Activated CD8-positive, alpha-beta memory T cell treated with anti-CD3 and anti-CD28 coated beads for 36 hours (primary cell): ENCODE measurements around the gene TUT4. TPM values are rescaled to one million over a fixed set of nuclear protein-coding genes. Genes with fewer than 3 reads are reported as not detected.
"Not testable (repeated sequence)": the region's sequence is repeated elsewhere in the genome, so short reads cannot be mapped to it uniquely, and the experiment has no call there.

Experiments used
- CTCF ChIA-PET: fragments of 350-600 bp; sonication (Branson Sonifier 250); formaldehyde crosslinking; loops from one replicate; lab custom pipeline; 2021; ENCODE audit warnings: antibody characterized with exemption; lab: Charles Lee
- POLR2A ChIA-PET: fragments of 350-600 bp; sonication (Branson Sonifier 250); formaldehyde crosslinking; loops from one replicate; lab custom pipeline; 2021; ENCODE audit warnings: antibody characterized with exemption; lab: Charles Lee
- total RNA-seq, 2 experiments: library from RNA; stranded (reverse); gene quantifications; one replicate each; pipeline ENCODE4 v1.2.3, GENCODE V29; 2021

The TUT4 gene
- total RNA-seq, 2 experiments from 2014 or later: 43.8 to 50.2 TPM

DNA sequence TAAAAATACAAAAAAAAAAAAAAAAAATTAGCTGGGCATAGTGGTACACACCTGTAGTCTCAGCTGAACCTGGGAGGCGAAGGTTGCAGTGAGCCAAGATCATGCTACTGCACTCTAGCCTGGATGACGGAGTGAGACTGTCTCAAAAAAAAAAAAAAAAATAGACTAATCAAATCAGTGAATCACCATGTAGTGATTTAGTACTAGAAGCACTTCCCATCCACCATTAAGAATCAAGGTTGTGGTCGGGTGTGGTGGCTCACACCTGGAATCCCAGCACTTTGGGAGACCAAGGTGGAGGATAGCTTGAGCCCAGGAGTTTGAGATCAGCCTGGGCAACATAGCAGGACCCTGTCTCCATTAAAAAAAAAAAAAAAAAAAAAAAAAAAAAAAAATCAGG, 25.2 kb upstream of the TUT4 start:
- CTCF ChIA-PET: interaction anchor here (0.7 kb wide), 1 partner anchor 32 kb away, joined by 3 read pairs; no protein-coding TSS in a partner anchor
- POLR2A ChIA-PET: not testable (repeated sequence)

DNA sequence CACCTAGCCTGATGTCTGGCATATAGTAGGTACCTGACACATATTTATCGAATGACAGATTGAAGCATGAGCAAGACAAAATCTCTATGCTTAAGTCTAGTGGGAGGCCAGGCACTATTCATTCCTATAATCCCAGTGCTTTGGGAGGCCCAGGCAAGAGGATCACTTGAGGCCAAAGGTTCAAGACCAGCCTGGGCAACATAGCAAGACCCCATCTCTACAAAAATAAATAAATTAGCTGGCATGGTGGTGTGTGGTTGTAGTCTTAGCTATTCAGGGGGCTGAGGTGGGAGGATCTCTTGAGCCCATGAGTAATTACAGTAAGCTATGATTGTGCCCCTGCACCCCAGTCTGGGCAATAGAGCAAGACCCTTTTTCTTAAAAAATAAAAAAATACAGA, 23.2 kb upstream of the TUT4 start:
- POLR2A ChIA-PET: no interaction called here
- CTCF ChIA-PET: interaction anchor here (0.5 to 0.8 kb wide), 2 partner anchors 16 to 86 kb away, joined by 3 to 4 read pairs; no protein-coding TSS in a partner anchor

DNA sequence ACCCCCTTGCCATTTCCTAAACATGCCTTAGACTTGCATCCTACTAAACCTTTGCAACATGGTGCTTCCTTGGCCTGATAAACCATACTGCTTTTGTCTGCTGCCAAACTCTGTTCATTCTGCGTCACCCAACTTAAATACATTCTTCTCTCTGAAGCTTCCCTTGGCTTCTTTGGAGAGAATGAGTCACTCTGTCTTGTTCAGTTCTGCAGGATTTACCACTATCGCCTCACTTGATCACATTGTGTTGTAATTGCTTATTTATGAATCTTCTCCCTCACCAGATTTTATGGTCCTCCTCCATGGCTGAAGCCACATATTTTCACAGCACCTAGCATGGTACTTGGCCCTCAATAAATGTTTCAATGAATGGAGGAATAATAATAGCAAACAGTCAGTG, 21.7 kb upstream of the TUT4 start:
- ChIA-PET CTCF (no interaction called here), POLR2A (no interaction called here)

DNA sequence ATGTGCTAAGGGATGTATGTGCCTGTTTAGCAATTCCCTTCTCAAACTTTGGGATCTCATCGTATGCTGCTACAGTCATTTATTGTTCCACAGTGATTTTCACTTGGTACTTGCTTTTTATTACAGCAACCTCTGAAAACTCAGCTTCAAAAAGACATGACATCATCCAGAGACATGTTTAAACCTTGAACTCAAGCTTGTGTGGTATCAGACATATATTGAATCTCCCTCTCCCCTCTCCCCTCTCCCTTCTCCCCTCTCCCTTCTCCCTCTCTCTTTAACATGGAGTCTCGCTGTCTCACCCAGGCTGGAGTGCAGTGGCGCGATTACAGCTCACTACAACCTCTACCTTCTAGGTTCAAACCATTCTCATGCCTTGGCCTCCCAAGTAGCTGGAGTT, 19.5 kb upstream of the TUT4 start:
- POLR2A ChIA-PET: no interaction called here
- CTCF ChIA-PET: no interaction called here

DNA sequence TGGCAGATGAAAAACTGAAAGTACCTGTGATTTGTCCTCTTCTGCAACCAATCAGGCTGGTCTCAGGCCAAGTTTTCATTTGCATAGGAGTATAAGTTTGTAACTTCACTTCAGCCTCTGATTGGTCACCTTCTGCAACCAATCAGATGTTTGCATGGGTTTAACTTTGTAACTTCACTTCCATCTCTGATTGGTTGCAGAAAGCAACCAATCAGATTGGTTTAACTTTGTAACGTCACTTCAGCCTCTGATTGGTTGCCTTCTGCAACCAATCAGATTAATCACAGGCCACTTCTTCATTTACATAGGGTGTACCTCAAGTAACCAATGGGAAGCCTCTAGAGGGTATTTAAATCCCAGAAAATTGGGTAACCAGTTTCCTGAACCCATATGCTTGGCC, 18.9 kb upstream of the TUT4 start:
- ChIA-PET POLR2A (no interaction called here), CTCF (no interaction called here)

DNA sequence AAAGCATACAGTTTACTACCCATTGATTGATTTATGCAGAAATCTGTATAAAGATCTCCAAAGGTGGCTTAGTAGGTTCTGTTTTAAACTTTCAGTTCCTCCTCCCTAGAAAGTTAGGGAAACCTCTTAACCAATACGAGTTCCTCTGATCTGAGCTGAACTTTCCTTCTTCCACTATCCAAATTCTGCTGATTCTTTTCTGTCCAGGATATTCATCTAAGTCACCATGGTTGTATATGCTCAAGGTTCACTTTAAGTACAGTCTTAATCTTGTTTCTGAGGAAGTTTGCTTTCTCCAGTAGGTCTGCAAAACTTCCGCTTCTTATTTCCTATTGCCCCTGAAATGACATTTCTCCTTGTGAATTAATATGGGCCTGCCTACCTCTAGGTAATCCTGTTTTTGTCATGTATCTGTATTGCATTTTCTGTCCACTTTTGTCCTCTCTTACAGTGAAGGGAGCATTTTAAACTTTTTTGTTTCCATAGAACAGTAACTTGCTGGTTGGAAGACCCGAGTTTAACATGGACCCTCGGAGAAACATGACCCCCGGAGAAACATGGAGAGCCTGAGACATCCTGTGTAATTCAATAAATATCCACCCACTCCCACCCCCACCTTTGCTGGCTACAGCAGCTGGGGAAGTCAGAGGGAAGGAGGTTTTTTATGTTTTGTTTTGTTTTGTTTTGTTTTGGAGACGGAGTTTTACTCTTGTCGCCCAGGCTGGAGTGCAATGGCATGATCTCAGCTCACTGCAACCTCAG, 16.7 kb upstream of the TUT4 start:
- ChIA-PET POLR2A (no interaction called here), CTCF (no interaction called here)

DNA sequence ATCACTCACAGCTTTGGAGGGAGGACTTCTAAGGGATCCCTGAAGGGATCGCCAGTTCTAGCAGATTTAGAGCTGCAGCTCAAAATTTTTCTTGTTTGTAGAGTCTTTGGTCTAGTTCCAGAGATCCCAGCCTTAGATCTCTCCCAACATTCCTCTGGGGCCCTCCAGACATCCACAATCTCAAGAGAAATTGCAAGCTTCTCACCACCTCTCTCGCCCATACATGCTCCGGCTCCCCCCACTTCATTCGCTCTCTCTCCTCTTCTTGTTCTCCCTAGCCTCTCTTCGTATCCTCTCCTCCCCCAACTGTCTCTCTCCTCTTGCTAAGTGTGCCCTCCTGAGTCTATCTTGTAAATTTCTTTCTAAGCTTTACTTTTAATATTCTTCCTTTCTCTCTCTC, 15.1 kb upstream of the TUT4 start:
- POLR2A ChIA-PET: interaction anchor here (0.6 to 0.9 kb wide), 2 partner anchors 15 to 193 kb away, joined by 3 to 4 read pairs; partner anchors contain the start of gene TUT4
- CTCF ChIA-PET: interaction anchor here (1.1 to 1.5 kb wide), 2 partner anchors 25 to 161 kb away, joined by 3 to 4 read pairs; no protein-coding TSS in a partner anchor

DNA sequence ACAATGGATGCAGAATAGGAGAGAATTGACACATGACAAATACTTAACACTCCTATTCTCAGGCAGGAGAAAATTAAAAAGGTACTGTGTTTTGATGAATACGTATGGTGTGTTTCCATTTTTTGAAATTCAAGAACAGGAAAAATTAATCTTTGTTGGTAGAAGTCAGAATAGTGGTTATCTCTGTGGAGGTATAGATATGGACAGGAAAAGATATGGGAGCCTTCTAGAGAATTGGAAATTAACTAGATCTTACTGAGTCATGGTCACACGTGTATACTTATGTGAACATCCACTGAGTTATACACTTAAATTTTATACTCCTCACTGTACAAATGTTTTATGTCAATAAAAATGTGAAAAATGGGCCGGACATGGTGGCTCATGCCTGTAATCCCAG, 9.9 kb upstream of the TUT4 start:
- ChIA-PET POLR2A (no interaction called here), CTCF (no interaction called here)

DNA sequence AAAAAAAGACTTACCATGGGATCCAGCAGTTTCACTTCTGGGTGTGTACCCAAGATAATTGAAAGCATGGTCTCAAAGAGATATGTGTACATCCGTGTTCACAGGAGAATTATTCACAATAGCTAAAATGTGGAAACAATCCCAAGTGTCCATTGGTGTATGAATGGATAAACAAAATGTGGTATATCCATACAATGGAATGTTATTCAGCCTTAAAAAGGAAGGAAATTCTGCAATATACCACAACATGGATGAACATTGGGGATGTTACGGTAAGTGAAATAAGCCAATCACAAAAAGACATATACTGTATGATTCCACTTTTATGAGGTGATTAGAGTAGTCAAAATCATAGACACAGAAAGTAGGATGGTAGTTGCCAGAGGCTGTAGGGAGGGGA, 7.0 kb upstream of the TUT4 start:
- CTCF ChIA-PET: no interaction called here
- POLR2A ChIA-PET: no interaction called here

DNA sequence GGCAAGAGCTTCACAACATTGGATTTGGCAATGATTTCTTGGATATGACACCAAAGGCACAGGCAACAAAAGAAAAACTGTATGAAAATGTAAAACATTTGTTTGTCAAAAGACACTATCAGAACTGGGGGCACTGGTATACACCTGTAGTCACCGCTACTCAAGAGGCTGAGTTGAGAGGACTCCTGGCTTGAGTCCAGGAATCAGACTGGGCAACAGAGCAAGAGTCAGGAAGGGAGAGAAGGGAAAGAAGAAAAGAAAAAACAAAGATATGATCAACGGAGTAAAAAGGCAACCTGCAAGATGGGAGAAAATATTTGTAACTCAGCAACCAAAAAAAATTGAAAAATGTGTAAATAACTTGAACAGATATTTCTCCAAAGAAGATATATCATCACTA, 6.0 kb upstream of the TUT4 start:
- POLR2A ChIA-PET: no interaction called here

DNA sequence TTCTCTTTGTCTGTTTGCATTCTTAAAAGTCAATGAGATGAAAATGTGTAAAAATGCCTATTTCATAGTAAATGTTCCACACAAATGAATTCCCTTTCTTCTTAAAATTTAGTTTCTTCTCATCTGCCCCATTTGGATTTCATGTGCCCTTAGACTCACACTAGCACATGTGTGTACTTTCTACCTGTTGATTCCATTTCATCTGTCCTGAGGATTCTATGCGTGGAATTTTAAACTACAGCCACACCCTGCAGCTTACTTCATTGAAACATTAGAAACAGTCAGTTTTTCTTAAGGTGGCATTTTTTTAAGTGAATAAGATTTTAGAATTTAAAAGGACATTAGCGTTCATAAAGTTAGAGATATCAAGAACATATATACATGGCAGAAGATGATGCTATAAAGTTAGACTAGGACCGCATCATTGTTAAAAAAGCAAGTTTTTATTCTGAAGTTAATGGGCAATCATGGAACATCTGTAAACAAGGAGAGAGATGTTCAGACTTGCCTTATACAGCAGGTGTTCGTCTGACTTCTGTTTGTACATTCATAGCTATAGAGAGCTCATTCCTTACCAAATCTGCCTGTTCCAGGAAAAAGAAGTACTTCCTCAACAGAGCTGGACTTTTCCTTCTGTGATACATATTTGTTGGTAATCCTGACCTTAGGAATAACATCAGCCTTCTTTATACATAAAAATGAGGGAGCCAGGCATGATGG, 3.9 kb upstream of the TUT4 start:
- CTCF ChIA-PET: no interaction called here
- POLR2A ChIA-PET: no interaction called here

More for the DNA sequence above, 6.0 kb upstream of the TUT4 start:
- CTCF ChIA-PET: no interaction called here

DNA sequence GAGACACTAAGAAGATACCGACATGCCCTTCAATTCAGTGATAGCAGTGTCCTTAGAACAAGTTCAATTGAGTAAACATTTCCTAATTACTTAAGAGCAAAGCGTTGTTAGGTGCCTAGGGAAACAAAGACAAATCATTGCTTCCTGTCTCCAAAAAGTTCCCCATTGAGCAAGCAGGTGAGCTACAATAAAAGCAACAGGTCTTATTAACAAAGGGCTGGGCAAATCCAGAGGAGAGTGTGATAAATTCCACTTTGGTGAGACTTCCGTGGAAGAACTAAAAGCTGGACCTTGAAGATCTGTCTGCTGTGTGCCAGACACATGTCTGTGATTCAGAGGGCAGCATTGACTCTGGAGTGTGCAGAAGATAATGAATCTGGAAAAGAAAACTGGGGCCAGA, 1.9 kb upstream of the TUT4 start:
- ChIA-PET CTCF (no interaction called here), POLR2A (interaction anchor here (2.5 kb wide), 1 partner anchor 46 kb away, joined by 9 read pairs; no protein-coding TSS in a partner anchor)

DNA sequence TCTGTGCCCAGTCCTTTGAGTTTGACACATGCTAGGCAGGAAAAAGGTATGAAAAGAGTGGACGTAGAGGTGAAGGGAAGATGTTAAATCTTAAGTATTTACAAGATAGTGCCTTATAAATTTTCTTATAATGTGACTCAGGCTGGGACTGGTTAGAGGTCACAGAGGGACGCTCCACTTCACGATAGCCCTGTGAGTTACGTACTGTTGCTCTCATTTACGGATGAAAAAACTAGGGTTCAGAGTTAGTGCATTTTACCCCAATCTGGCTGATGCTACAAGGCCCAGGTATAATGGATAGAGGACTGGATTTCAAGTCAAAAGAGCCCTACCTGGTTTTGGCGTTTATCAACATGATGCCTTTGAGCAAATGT, 1.4 kb upstream of the TUT4 start:
- POLR2A ChIA-PET: interaction anchor here (1.2 to 2.5 kb wide), 4 partner anchors 34 to 150 kb away, joined by 4 to 18 read pairs (median 7); partner anchors contain the start of genes ORC1, PRPF38A and SHISAL2A
- CTCF ChIA-PET: no interaction called here

DNA sequence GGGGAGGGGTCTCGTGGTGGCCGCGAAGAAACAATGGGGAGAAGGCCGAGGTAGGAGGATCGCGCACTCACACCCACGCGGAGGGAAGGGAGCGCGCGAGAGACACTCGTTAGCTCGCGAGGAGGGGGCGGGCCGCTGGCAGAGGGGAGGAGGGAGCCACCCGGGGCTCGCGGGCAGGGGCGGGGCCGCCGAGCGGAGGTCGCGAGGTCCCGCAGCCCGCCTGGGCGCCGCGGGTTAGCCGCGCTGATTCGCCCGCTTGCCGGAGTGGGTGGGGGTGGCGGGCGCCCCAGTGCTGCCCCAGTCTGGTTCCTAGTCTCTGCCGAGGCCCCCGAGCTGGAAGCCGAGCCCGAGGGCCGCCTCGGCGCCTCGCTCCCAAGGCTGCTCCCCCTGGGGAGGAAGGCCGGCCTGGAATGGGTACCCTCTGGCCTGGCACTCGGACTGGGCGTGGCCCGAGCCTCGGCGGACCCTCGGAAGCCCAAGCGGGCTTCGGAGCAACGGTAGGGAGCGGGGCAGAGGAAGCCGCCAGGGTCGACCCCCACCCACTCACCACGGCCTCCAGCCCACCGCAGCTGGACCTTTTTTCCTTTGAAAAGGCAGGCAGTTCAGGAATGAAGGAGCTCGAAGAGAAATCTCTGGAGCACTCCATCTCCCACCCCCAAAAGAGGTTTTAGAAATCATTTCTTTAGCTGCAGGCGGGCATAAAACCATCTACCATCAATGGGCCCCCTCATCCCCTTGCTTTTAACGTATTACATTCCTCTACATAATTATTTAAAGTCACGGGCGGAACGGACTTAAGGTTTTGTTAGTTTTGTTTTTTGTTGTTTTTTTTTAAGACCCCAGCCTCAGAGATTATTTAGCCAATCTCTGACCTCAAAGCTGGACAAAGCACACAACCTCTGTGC, 722 bp upstream of the TUT4 start:
- POLR2A ChIA-PET: interaction anchor here (0.5 to 2.5 kb wide), 13 partner anchors 14 to 1391 kb away, joined by 3 to 18 read pairs (median 5); partner anchors contain the start of genes ORC1, PRPF38A and SHISAL2A

DNA sequence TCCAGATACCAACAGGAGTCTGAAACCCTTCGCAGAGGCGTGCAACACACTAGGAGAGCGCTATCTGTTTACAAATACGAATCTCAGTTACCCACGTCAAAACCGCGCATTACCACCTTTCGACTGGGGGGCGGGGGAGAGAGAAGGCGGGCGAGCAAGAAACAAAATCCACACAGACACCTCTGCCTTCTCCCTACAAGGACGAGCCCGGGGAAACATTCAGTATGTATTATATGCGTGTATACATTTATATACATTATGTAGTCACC, 722 bp downstream of the TUT4 start:
- CTCF ChIA-PET: no interaction called here
- POLR2A ChIA-PET: no interaction called here

More for the DNA sequence above, 722 bp upstream of the TUT4 start:
- CTCF ChIA-PET: interaction anchor here (0.8 to 1.2 kb wide), 3 partner anchors 51 to 188 kb away, joined by 3 to 6 read pairs (median 4); partner anchors contain the start of gene CC2D1B

DNA sequence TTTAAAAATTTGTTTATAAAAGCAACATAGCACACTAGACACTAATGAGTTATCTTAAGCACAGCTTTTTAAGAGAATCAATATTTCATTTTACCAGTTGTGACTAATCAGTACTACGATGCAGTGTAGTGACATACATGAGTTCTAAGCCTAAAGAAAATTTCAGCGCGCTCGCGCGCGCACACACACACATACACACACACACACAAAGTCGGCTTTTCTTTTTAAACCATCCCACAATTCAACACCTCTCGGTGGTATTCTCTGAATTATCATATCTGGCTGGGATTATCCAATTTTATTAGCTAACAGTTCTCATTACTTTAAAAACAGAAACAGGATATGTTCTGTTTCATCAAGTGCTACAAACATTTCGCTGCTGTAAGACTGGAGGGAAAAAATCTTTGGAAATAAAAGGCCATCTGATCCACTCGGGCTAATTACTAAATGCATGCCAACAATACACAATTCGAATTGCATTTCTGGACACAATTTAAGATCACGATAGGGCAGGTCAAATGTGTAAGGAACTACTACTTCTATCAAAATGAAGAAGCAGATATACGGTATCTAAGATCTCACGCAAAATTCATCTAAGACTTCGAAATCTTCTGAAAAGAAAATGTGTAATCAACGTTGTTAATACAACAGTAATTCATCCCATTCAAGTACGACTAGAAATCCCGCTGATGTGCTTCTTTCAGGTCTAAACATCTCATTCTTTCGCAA, 1.2 kb downstream of the TUT4 start:
- ChIA-PET CTCF (interaction anchor here (0.8 kb wide), 1 partner anchor 89 kb away, joined by 3 read pairs; no protein-coding TSS in a partner anchor), POLR2A (no interaction called here)

DNA sequence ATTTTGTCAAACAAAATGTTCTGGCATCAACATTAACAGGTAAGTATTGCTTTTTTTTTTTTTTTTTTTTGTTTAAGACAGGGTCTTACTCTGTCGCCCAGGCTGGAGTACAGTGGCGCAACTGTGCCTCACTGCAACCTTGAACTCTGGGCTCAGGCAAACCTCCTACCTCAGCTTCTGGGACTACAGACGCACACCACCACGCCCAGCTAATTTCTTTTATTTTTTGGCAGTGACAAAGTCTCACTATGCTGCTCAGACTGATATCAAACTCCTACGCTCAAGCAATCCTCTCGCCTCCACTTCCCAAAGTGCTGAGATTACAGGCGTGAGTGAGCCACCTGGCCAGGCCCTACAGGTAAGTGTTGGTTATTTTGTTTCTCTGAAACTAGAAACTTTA, 2.4 kb downstream of the TUT4 start:
- ChIA-PET CTCF (no interaction called here), POLR2A (no interaction called here)

DNA sequence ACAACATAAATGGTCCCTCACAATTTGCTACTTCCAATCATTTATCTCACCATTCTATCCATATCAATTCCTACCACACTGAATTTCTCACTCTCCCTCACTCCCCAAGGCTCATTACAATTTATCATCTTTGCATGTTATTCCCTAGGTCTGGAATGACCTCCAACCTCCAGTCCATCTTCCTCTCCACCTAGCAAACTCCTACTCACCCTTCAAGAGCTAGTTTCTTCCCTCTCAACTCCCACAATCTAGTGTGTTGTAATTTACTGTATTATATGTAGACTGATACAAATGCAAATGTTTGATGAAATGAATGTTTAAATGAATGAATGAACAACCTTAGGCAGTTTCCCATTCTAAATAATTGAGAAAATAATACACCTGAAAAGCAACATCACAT, 3.6 kb downstream of the TUT4 start:
- CTCF ChIA-PET: interaction anchor here (0.6 kb wide), 1 partner anchor 224 kb away, joined by 3 read pairs; no protein-coding TSS in a partner anchor
- POLR2A ChIA-PET: no interaction called here

DNA sequence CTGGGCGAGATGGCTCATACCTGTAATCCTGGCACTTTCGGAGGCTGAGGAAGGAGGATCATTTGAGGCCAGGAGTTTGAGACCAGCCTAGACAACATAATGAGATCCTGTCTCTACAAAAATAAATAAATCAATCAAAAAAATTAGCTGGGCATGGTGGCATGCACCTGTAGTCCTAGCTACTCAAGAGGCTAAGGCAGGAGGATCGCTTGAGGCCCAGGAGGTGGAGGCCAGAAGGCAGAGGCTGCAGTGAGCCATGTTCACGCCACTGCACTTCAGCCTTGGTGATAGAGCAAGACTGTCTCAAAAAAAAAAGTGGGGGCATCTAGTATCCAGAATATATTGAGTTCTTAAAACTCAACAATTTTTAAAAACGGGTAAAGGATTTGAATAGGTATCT, 6.0 kb downstream of the TUT4 start:
- CTCF ChIA-PET: no interaction called here
- POLR2A ChIA-PET: interaction anchor here (0.6 kb wide), 1 partner anchor 179 kb away, joined by 3 read pairs; the partner anchor contains the start of gene ZYG11B
